Fibroblast of skin of abdomen (primary cell): ENCODE data around the gene ADAM29. TPM values are rescaled to one million over a fixed set of nuclear protein-coding genes. Genes with fewer than 3 reads are reported as not detected.
"Not testable (repeated sequence)": the region's sequence is repeated elsewhere in the genome, so short reads cannot be mapped to it uniquely, and the experiment has no call there.

ENCODE experiments used
- DNase-seq: peaks from one replicate; pipeline ENCODE4 v3.0.0-alpha.2; 2013
- polyA plus RNA-seq, 2 experiments: library from polyadenylated mRNA; unstranded; fragments of 120-200 nt; gene quantifications; one replicate each; pipeline ENCODE4 v1.2.1, GENCODE V29; 2013; ENCODE audit not compliant: insufficient read length in 2 of 2

ADAM29 gene
- not detected for polyA plus RNA-seq (2013, experiment 1 of 2; ENCODE audit: insufficient read length)
- not detected for polyA plus RNA-seq (2013, experiment 2 of 2; ENCODE audit: insufficient read length)

DNA sequence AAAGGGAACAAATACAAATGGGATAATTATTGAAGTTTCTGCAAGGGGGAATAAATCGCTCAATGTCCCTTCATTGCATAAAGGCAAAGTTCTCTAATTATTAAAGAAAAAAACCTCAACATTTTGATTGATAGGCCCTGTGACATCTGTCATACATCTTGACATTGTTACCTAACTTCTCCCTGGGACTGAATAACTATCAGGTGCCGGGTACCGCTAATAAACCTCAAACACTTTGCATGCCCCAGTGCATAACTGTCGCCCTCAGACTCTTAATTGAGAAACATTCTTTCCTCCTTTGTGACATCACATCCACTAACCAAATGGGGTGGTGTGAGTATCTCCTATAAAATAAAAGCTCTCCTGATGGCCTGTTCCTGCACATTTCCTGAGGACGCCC, at the start of gene ADAM29:
Gene ADAM29 (plus strand): TSS at position 301 of the 400 bp plus-strand sequence. CDS start 57,168 bp downstream, outside the sequence.
- DNase-seq, result no peak

DNA sequence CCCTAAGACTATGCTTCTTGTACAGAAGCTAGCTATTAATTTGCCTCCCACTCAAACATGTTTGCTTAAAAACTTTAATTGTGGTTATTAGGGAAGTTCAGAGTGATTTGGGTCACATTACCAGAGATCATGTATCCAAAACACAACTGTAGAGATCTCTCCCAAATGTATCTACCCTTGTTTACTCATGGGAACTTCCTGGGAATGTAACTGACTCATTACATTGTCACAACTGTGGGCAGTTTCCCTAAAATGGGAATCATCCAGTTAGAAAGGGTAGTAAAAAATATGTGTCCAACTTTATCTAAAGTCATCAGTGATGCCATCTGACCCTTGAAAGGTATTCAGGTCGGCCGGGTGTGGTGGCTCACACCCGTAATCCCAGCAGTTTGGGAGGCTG, 48.8 kb upstream of the ADAM29 start:
- DNase-seq, result no peak

GRCh38 chr4:174870311-174870710, 47.8 kb upstream of the ADAM29 start:
- no peak for DNase-seq

DNA sequence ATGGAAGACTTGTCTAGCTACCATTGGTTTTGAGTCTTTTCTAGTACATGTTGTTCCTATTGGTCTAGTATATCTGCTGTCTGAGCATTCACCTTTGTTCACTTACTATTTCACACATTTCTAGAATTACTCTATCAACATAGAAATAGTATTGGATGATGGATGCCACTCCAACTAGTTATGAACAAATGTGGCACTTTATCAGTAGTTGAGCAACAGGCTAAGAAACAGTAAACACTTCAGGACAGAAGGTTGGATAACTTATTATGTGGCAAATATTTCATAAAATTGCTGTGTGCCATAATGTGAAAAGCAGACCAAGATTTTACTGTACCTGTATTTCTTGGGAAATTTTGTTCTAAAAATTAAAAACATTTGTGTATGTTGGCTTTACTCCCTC, 46.8 kb upstream of the ADAM29 start:
- no peak for DNase-seq

GRCh38 chr4:174873146-174873545, 45.0 kb upstream of the ADAM29 start:
- DNase-seq, result not testable (repeated sequence)

DNA sequence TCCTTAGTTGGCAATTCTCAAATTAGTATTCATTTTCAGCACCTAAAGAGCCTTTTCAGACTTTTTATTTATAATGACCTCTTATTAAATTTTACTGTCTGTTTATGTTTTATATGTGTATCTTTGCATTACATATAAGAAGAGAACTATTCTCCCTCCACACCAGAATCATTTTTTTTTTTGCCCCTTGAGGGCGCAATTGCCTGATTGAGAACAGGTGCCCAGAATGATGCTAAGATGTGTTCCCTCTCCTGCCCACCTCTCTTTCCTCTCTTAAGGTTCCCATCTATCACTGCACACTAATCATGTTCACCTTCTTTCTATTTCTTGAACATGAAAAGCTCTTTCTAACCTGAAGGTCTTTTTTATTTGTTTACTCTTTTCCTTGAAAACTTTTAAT, 44.2 kb upstream of the ADAM29 start:
- no peak for DNase-seq

GRCh38 chr4:174874898-174875297, 43.3 kb upstream of the ADAM29 start:
- DNase-seq, result no peak

GRCh38 chr4:174880001-174880400, 38.2 kb upstream of the ADAM29 start:
- DNase-seq, result no peak

GRCh38 chr4:174882317-174882992, 35.7 kb upstream of the ADAM29 start:
- DNase-seq, result no peak

GRCh38 chr4:174907508-174907907, 10.7 kb upstream of the ADAM29 start:
- no peak for DNase-seq

GRCh38 chr4:174910271-174910670, 7.9 kb upstream of the ADAM29 start:
- DNase-seq, result no peak

- no peak for DNase-seq
Observed at GRCh38 chr4:174912919-174913543, 5.1 kb upstream of the ADAM29 start.

DNA sequence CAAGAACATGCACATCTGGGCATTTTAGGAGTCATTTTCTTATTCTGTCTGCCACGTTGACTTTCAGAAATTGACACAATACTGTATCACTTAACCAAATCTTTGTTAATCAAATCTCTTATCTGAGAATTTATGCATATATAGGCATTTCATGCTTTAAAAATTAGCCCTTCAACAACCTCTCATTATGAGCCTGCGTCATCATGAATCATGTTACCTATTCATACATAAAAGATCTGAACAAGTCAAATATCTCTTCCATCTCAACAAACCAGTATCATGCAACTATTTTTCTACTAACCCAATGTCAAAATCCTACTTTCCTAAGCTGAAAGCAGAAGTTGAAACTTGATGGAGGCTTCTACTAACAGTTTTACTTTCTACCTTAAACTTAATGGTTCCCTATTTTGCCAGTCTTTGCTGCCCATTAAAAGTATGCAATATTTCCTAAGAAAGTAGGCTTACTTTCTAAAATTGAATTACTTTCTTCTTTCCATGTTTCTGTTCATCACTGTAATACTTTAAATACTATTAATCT, 1.8 kb downstream of the ADAM29 start:
- DNase-seq, result no peak

GRCh38 chr4:174926958-174927357, 8.8 kb downstream of the ADAM29 start:
- no peak for DNase-seq

GRCh38 chr4:174928174-174928573, 10.0 kb downstream of the ADAM29 start:
- DNase-seq, result no peak

DNA sequence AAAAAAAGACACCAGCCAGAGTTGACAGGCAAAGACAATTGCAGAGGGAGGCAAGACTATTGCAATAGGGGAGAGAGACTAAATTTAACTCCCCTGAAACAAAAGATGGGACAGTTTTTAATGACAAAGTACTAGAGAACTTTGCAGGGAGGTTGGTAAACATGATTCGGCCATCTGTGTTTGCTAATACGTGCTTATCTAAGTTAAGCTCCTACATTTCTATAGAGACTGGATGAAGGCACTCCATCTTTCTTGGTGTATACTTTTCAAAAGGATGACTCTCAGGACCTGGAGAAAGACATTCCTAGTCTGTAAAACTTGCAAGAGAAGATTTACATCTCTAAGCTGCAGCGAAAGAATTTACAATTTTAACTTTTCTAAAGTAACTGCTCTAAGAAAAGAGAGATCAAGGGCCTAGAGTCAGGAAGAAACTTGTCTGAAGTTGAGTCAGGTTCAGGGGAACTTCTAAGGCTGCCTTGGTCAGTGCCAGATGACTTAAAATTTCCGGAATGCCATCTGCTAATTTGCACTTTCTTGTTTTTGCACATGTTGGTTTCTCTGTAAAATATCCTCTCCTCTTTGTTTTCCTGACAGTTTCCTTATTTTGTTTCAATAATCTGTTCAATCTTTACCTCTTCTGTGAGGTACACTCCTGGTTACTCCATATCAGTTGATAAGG, 10.6 kb downstream of the ADAM29 start:
- no peak for DNase-seq

DNA sequence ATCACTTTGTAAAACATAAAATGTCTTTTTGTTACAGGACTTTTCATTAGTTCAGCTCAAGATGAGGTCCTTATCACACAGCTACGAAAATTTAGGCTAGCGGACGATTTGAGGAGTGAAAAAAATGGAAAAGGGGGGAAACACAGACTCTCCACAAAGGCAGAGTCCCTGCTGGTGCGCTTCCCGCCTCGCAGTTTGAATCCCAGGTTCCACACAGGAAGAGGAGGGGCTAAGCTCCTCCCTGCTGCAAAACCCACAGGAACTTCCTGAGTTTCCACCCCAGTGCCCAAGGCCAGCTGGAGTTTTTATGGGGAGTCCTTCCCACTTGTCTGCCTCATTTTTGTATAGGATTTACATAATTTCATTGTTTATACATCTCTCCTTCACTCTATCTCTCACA, 11.2 kb downstream of the ADAM29 start:
- no peak for DNase-seq

- no peak for DNase-seq
Observed at GRCh38 chr4:174930895-174931294, 12.7 kb downstream of the ADAM29 start.

- no peak for DNase-seq
Observed at GRCh38 chr4:174933083-174933482, 14.9 kb downstream of the ADAM29 start.

DNA sequence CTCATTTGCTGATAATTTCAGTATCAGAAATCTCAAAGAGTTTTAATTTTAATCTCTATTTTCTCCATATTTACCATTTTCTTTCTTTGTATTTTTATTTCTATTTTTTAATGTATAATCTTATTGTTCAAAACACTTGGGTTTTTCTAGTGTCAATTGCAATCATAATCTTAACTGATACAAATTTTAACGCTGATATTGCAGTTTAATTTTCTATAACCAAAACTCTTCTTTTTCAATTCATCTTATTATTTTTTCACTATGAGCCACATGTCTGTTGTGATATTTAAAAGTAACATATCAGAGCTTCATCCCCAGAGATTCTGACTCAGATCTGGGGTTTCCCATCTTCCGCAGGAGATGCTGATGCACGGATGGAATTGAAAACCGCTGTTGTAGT, 16.2 kb downstream of the ADAM29 start:
- DNase-seq, result no peak

DNA sequence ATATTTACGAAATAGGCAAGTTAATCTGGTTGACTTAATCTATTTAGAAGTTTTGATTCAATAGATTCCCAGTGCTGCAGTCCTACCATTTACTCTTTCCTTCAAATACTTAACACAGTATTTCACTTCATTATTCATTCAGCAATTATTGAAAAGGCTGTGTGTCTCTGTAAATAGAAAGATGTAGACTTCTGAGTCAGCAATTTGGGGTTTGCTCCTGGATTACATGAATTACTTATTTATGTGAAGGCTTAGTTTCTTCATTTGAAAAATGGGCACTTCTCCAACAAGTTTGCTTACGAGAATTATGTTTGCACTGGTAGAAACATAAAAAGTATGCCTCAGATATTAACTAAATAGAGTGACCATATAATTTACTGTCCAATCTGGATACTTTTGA, 17.4 kb downstream of the ADAM29 start:
- no peak for DNase-seq

- no peak for DNase-seq
Observed at GRCh38 chr4:174940002-174940401, 21.8 kb downstream of the ADAM29 start.

GRCh38 chr4:174946246-174946645, 28.1 kb downstream of the ADAM29 start:
- no peak for DNase-seq

DNA sequence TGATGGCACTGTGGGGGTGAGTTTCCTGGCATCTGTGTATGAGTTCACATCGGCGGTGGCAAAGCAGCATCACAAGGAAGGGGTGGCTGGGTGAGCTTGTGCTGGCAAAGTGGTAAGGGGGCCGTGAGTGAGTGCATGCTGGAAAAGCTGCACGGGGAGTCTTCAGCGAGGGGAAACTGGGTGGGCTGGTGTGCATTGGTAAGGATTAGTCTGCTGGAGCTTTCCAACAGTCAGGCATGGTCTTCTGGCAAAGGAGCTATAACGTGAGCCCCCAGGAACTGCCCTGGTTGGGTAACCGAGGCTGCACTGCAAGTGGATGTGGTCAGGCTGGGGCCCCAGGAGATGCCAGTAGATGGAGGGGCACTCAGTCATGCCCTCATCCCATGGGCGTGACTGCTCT, 30.7 kb downstream of the ADAM29 start:
- DNase-seq, result no peak
